ENCODE measurements around the gene KIAA1755. TPM values are rescaled to one million over a fixed set of nuclear protein-coding genes. Genes with fewer than 3 reads are reported as not detected.

The KIAA1755 gene
- total RNA-seq, 4 donors from 2014 or later: 12.0 to 36.3 (median 23.1) TPM

DNA sequence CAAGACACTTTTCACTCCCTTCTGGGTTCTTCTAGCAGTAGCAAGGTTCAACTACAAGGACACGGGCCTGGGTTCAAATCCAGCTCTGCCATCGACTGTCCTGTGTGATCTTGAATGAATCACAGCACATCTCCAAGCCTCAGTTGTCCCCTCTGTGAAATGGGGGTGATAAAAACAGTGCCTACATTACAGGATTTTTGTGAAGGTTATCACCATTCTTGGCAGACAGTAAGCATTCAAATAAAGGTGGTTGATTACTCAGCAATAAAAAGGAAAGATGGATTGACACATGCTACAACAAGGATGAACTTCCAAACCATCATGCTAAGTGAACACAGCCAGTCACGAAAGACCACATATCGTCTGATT, 88.9 kb downstream of the KIAA1755 start:
- Histone ChIP-seq H3K9me3 (no peaks in the 10 kb centered on the region), H3K27ac (no peak overlapping the region), H3K36me3 (no peaks in the 10 kb centered on the region), H3K4me3 (no peak overlapping the region), H3K4me1 (peaks cover 0 to 35% (median 4%) of the 10 kb centered on the region in 4 donors), H3K27me3 (no peaks in the 10 kb centered on the region)
- DNase-seq (ENCODE audit: low spot score in 2 of 2): no peak
- 64 to 77% methylated on average over 4 of the region's 4 CpGs for WGBS, 2 donors
- TF ChIP-seq POLR2A (IDR thresholded peaks at IDR 0.05): no peak
- TF ChIP-seq, protein P1, sequence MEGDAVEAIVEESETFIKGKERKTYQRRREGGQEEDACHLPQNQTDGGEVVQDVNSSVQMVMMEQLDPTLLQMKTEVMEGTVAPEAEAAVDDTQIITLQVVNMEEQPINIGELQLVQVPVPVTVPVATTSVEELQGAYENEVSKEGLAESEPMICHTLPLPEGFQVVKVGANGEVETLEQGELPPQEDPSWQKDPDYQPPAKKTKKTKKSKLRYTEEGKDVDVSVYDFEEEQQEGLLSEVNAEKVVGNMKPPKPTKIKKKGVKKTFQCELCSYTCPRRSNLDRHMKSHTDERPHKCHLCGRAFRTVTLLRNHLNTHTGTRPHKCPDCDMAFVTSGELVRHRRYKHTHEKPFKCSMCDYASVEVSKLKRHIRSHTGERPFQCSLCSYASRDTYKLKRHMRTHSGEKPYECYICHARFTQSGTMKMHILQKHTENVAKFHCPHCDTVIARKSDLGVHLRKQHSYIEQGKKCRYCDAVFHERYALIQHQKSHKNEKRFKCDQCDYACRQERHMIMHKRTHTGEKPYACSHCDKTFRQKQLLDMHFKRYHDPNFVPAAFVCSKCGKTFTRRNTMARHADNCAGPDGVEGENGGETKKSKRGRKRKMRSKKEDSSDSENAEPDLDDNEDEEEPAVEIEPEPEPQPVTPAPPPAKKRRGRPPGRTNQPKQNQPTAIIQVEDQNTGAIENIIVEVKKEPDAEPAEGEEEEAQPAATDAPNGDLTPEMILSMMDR (IDR thresholded peaks at IDR 0.05): no peak
- no peak for TF ChIP-seq EP300 (IDR thresholded peaks at IDR 0.05)

DNA sequence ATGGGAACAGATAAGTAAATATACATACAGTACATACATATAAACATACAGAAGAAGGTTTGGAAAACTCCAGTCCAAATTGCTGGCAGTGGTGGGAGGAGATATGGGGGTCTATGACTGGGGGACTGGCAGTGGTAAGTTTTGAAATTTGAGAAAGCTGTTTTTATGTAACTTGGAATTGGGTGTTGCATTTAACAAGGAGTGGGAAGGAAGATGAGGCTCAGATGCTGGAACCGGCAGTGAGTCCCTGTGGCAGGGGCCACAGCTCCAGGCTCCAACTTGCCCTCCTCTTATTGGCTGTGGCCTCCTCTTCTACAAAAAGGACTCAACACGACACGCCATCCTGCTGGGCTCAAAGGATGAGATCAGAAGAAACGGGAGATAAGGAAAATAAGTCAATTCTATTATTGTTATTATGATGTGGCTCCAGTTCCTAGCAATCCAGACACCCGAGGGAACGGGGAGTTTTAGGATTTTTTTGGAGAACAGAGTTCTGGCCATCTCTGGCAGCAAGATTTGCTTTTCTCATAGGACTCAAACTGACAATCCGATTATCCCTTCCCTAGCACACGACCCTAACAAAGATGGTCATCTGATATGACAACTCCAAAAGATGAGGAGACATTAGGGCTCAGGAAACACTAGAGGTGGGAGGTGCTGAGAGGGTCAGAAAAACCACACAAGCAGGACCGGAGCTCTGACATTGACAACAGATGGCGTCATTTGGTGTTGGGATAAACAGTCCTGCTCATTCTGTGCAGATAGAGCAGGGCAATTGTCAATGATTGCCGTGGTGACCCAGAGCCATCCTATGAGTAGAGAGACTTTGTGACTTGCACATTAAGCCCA, 89.5 kb downstream of the KIAA1755 start:
- no peak for TF ChIP-seq EP300 (IDR thresholded peaks at IDR 0.05)
- no peak for TF ChIP-seq POLR2A (IDR thresholded peaks at IDR 0.05)
- TF ChIP-seq, protein P1 (IDR thresholded peaks at IDR 0.05): no peak
- no peak overlapping the region for H3K4me3 ChIP-seq
- WGBS, 2 donors: 51 to 54% methylated on average over 11 of the region's 11 CpGs
- no peaks in the 10 kb centered on the region for H3K27me3 ChIP-seq
- peaks cover 0 to 41% (median 4%) of the 10 kb centered on the region in 4 donors for H3K4me1 ChIP-seq
- no peaks in the 10 kb centered on the region for H3K36me3 ChIP-seq
- no peak overlapping the region for H3K27ac ChIP-seq
- DNase-seq (ENCODE audit: low spot score in 2 of 2): no peak
- H3K9me3 ChIP-seq: no peaks in the 10 kb centered on the region

DNA sequence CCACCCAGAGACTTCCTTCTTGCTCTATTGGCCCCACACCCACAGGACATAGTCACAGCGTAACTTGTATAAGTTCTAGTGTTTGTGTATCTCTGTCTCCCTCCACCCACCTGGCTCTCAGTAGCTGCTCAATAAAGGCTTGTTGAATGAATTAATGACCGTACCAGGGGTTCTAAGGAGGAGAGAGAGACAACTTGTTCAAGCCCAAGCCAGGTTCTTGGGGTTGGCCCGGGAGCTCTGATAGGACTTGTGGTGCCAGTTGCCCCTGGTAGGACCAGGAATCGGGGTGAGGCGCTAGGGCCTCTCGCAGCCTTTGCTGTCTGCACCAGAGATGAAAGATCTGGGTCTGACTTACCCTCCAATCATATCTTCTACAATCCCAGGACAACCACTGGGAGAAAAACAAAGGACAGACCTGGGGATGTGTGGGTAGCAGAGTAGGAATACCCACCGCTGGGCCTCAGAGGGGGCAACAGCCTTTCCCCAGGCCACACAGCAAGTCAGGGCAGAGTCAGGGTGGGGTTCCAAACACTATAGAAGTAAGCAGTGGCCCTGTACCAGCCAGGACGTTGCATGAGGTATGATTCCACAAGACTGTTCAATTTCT, 90.2 kb downstream of the KIAA1755 start:
- DNase-seq (ENCODE audit: low spot score in 2 of 2): no peak
- 61 to 76% methylated on average over 7 to 8 of the region's 8 CpGs for WGBS, 2 donors
- no peaks in the 10 kb centered on the region for H3K9me3 ChIP-seq
- H3K27me3 ChIP-seq: no peaks in the 10 kb centered on the region
- no peak for TF ChIP-seq EP300 (IDR thresholded peaks at IDR 0.05)
- no peak for TF ChIP-seq POLR2A (IDR thresholded peaks at IDR 0.05)
- TF ChIP-seq, protein P1 (IDR thresholded peaks at IDR 0.05): no peak
- H3K4me1 ChIP-seq: peaks cover 0 to 48% (median 4%) of the 10 kb centered on the region in 4 donors
- H3K27ac ChIP-seq: no peak overlapping the region
- no peak overlapping the region for H3K4me3 ChIP-seq
- no peaks in the 10 kb centered on the region for H3K36me3 ChIP-seq

DNA sequence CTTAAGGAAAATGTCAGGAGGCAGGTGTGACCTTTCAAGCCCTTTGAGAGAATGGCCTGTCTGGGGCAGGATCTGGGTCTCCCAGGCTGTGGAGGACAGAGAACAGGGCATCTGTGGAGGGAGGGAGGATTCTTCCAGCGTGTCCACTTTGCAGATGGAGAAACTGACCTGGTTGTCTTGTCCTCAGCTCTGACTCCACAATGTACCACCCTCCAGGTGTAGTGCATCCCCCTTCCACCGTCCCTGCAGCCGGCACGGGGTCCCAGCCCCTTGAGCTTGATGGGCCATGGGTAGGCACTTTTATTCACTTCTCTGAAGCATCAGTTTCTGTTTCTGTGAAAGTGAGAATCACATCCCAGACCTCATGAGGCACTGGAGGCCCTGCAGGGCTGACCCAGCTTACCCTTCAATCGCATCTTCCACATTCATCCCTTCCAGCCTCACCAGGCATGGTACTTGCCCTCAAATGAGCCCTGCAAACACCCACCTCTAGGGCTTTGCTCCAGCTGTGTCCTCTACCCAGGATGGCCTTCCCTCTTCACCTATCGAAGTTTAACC, 90.8 kb downstream of the KIAA1755 start:
- Histone ChIP-seq H3K9me3 (no peaks in the 10 kb centered on the region), H3K27me3 (no peaks in the 10 kb centered on the region), H3K4me3 (no peak overlapping the region), H3K36me3 (no peaks in the 10 kb centered on the region), H3K4me1 (peaks cover 0 to 54% (median 7%) of the 10 kb centered on the region in 4 donors), H3K27ac (no peak overlapping the region)
- 95 to 96% methylated on average over 6 of the region's 6 CpGs for WGBS, 2 donors
- DNase-seq (ENCODE audit: low spot score in 2 of 2): no peak
- TF ChIP-seq, protein P1 (IDR thresholded peaks at IDR 0.05): no peak
- TF ChIP-seq POLR2A (IDR thresholded peaks at IDR 0.05) (no peak), EP300 (IDR thresholded peaks at IDR 0.05) (no peak)

Data from tibial nerve (tissue), 4 donors.